Activated CD4-positive, CD25-positive, alpha-beta regulatory T cell (primary cell): ENCODE results near the gene MYL12A.
A peak's percentile ranks its signal among the peaks of the same experiment; 100 is the strongest.
"Not testable (repeated sequence)": the region's sequence is repeated elsewhere in the genome, so short reads cannot be mapped to it uniquely, and the experiment has no call there.

Experiments
- DNase-seq, 4 experiments: peaks; one replicate each; lab custom pipeline; 2025; lab: John Stamatoyannopoulos, UW

MYL12A gene

DNA sequence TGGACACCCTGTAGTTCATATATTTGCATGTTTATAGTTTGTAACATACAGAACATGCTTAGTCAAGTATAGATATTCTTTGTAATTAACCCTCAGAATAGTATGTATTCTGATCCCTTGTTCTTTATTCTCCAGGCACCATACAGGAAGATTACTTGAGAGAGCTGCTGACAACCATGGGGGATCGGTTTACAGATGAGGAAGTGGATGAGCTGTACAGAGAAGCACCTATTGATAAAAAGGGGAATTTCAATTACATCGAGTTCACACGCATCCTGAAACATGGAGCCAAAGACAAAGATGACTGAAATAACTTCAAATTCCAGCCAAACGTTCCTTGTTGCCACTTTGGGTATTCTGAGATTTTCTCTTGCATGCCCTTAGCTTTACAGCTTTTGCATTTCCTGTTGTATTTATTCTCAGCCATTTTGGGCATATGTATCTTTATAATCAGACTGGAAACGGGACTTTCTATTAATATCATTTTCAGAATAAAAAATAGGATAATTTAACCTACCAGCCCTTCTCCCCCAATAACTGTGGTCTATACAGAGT lies 8.1 kb downstream of the MYL12A start:
- DNase-seq, result no peak

- no peak for DNase-seq
Measured at GRCh38 chr18:3256693-3257626, 9.4 kb downstream of the MYL12A start.

DNA sequence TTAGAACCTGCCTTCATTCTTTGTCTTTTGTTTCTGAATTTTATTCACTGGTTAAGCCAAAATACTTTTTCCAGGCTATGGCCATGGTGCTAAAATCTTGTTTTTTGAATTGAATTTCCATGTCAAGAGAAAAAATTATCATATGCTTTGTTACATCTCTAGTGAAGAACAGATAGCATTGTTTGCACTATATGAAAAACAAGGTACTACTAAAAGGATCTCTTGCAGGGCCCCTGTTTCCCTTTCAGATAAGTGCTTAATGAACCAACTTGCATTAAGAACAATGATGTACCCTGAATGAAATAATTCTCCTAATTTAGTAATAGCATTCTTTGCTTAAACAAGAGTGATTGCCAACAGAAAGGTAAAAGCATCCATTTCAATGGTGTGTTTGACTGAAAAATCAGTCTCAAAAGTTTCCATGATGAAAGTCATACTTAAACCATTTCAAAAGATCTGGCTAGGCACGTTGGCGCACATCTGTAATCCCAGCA lies 10.1 kb downstream of the MYL12A start:
- no peak for DNase-seq

DNA sequence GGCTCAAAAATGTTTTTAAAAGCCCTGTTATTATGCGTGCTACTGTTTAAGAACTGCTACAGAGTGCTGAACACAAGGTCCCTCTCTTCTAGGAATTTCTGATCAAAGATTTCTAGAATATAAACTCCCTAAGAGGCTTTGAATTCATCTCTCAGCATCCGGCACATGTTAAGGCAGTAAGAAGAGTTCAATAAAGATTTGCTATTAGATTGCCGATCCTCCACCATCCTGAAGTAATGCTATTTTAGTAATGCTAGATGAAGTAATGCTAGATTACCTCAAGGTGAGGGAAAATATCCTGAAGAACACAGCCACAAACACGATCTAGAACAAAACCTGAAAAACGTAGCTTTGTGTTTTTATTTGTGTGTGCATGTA lies 13.4 kb downstream of the MYL12A start:
- no peak for DNase-seq

DNA sequence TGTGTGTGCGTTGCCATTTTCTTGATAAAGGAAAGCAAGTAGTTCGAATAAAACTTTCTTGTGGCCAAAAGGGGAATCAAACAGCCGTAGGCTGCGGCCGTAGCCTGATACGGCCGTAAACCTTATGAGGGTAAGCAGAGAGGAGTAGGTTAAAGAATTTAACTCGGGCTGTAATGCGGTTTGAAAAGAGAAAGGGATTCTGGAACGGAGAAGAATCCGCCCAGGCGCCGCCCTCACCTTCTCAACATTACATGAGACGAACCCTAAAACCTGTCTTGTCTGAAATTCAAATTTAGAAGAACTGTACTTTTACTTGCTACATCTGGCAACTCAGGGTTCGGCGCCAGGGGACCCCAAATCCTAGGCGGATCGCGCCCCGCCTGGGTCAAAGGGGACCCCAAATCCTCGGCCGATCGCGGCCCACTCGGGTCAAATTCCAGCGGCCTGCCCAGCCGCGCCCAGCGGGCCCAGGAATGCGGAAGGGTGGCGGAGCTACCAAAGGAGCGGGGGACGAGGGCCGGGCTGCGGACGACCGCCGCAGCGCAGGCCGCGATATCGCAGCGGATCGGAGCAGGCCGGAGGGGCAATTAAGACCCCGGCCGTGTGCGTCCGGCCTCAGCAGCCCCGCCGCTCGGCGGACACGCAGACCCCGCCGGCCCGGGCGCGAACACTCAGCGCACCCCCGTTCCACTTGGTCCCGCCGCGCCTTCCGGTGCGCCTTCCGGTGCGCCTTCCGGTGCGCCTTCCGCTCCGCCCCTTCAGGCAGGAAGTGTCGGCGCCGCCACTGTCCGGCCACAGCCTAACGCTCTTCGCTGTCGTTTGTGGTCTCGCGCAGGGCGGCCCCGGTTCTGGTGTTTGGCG lies 14.0 kb downstream of the MYL12A start, which contains the start of gene MYL12B:
MYL12B (plus strand) TSS at position 761 of the 861 bp plus-strand sequence. CDS start 10,766 bp downstream, outside the sequence.
- peak; percentile 59 to 76 (median 65) for DNase-seq

DNA sequence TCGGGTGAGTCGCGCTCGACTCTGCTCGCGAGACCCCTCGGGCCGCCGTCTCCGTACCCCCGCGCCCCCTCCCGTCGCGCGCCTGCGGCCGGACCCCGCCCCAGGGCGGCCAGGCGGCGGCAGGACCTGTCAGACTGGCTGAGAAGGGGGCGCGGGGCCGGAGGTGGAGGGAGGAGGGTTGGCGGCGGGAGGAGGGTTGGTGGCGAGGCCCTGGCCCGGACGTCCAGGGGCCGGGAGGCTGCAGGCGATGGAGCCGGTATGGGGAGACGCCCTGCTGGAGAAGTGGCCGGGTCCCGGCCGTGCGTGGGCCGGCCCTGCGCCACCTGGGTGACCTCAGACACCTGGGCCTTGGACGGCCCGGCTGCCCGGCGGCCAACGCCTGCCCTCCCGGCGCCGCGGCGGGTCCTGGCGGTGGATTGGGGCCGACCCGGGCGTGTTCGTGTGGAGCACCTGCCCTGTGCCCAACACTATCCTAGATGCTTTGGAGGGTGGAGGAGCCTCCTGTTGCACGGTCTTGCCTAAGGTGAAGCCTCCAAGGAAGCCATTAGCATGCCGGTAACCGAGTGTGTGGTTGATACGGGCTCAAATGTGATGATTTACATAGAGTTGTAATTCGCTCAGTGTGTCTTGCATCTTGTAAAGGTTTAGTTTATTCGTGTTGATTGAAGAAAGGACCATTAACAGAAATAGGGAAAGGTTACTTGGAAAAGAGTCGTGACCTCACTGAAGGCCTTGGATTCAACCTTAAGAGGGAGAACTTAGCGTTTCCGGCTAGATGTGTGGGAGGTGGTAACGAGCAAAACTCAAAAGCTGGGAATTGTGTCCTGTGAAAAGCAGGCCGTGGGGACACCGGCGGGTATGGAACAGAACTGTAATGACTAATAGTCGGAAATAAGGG lies 14.9 kb downstream of the MYL12A start:
- peak in 2 of 4 experiments; percentile 11 to 21 for DNase-seq

DNA sequence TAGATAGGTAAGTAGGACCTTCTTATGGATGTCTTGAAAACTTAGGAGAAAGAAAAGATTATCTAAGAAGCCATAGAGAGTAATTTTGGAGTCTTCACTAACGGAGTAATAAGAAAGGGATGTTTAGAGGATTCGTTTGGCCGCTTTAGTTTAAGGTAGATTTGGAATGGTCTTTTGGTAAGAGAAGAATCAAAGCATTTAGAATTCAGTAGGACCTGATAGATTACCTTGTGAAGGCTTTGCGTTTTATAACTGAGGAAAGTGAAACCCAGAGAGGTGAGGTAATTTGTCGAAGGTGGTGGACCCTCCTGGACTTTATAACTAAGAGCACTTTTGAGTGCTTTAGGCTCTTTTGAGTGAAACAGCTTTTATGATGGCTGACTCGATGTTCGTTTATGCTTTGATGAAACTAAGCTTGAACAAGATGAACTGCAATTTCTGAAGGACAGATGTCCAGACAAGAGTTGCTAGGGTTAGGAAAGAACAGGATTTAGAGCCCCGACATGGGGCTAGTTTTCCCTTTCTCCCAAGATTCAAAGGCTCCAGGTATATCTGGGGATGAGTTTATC lies 15.6 kb downstream of the MYL12A start:
- DNase-seq, result no peak

- DNase-seq, result no peak
Measured at GRCh38 chr18:3264362-3264761, 16.8 kb downstream of the MYL12A start.

- no peak for DNase-seq
Measured at GRCh38 chr18:3265564-3266033, 18.0 kb downstream of the MYL12A start.

GRCh38 chr18:3266062-3266608 lies 18.5 kb downstream of the MYL12A start:
- no peak for DNase-seq

DNA sequence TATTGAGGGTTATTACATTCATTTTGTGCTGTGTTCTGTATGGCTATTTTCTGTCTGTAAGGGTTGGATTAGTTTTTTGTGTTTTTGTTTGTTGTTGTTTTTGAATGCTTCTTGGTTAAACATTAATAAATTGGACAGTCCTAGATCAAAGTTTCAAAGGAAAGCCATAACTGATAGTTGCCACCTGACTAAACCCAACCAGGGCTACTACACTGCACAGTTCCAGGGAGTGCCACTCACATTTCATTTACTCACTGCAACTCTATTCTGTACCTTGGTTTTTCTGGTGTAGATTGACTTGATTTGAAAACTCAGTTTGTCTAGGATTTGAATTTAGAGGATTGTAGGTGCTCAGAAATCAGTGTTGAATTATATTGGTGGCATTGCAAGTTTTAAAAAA lies 20.7 kb downstream of the MYL12A start:
- no peak for DNase-seq

DNA sequence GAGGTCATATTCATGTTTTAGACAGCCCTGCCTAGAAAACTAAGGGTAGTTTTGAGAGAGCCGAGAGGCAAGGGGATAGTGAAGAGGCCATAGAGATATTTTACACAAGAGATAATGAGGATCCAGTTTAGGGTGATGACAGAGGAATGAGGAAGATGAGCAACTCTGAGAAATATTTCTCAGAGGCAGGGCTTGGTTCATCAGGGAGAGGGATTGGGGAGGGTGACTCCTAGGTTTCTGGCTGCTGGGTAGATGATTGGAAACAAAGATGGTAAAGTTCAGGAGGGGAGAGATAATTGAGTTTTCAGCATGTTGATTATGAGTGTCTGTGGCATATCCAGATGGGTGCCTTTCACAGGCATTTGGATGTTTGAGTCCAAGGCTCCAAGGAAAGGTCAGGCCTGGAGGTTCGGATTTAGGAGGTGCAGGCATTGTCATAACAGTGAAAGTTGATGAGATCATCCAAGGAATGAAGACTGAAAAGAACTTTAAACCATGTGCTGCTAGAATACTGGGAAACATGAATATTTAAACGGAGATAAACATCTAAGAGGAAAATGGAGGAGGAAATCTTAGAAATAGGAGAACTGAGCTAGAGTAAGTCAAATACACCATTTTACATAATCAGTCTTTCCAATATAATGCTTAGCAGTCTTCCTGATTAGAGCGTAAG lies 21.8 kb downstream of the MYL12A start:
- DNase-seq, result no peak

- DNase-seq, result no peak
Measured at GRCh38 chr18:3269914-3270299, 22.3 kb downstream of the MYL12A start.

DNA sequence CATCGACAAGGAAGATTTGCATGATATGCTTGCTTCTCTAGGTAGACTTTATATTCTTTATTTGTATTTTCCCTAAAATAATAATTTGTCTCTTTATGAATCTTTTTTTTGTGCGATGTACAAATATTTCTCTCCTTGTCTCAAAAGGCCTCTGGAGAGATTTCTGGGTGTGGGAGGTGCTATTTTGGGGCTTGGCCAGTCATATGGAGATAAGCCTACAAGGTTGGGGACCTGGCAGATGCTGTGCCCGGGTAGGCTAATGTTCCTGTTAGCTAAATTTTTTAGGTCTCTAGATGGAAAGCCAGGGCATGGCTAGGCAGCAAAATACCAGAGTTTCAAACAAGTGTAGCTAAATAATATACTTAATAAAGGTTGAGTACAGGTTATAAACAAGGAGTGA lies 25.4 kb downstream of the MYL12A start:
- no peak for DNase-seq

GRCh38 chr18:3277643-3278213 lies 30.1 kb downstream of the MYL12A start:
- DNase-seq, result not testable (repeated sequence)

GRCh38 chr18:3279201-3280185 lies 31.9 kb downstream of the MYL12A start:
- DNase-seq, result no peak

DNA sequence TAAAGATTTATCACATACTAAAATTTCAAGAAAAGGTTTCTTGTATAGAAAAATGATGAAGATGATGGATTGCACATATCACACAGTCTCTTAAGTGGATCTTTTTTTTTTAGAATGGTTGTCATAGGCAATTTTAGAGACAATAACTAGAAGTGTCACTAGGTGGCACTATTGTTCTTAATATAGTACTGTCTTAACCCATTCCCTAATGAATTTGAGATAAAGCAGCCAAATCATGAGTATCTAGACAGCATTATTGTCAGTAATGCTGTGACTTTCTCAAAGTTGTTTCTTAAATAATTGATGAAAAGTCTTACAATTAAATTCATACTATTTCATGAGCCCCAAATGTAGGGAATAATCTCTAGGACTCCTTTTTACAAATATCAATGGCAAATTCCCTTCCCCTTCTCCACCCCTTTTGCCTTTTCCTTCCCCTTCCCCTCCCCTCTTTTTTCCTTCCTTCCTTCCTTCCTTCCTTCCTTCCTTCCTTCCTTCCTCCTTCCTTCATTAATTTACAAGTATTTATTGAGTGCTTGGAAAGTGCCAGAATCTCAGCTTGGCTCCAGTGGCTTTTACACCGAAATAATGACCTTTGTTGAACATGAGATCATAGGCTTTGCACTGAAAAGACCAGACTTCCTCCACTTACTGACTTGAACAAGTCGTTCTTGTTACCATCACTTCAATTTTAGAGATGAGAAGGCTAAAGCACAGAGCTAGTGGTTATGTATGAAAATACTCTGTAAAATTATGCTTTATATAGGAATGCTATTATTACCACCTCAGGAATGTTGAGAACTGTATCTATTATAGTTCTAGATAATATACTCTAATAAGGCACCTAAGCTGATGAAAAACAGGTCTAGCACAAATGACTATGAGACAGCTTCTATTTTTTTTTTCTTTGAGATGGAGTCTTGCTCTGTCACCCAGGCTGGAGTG lies 34.1 kb downstream of the MYL12A start:
- no peak for DNase-seq
